ENCODE results near the gene PIAS4.

Gene PIAS4

GRCh38 chr19:4023600-4024398 lies 16.3 kb downstream of the PIAS4 start:
- DNase-seq (ENCODE audit: low spot score), result no peak

- DNase-seq (ENCODE audit: low spot score), result no peak
Observed at GRCh38 chr19:4025317-4025716, 17.8 kb downstream of the PIAS4 start.

- DNase-seq (ENCODE audit: low spot score), result no peak
Observed at GRCh38 chr19:4027146-4027545, 19.6 kb downstream of the PIAS4 start.

GRCh38 chr19:4028334-4029246 lies 21.1 kb downstream of the PIAS4 start:
- DNase-seq (ENCODE audit: low spot score), result no peak

- DNase-seq (ENCODE audit: low spot score), result no peak
Observed at GRCh38 chr19:4029247-4029614, 21.7 kb downstream of the PIAS4 start.

GRCh38 chr19:4030552-4030951 lies 23.0 kb downstream of the PIAS4 start:
- DNase-seq (ENCODE audit: low spot score), result no peak

- no peak for DNase-seq (ENCODE audit: low spot score)
Observed at GRCh38 chr19:4030981-4031380, 23.4 kb downstream of the PIAS4 start.

- no peak for DNase-seq (ENCODE audit: low spot score)
Observed at GRCh38 chr19:4031420-4031819, 23.9 kb downstream of the PIAS4 start.

GRCh38 chr19:4032436-4032835 lies 24.9 kb downstream of the PIAS4 start:
- no peak for DNase-seq (ENCODE audit: low spot score)

- no peak for DNase-seq (ENCODE audit: low spot score)
Observed at GRCh38 chr19:4033028-4033956, 25.8 kb downstream of the PIAS4 start.

GRCh38 chr19:4034048-4035017 lies 26.8 kb downstream of the PIAS4 start:
- no peak for DNase-seq (ENCODE audit: low spot score)

GRCh38 chr19:4035018-4035566 lies 27.6 kb downstream of the PIAS4 start:
- no peak for DNase-seq (ENCODE audit: low spot score)

- DNase-seq (ENCODE audit: low spot score), result no peak
Observed at GRCh38 chr19:4035582-4035981, 28.0 kb downstream of the PIAS4 start.

- no peak for DNase-seq (ENCODE audit: low spot score)
Observed at GRCh38 chr19:4036576-4037300, 29.2 kb downstream of the PIAS4 start.

- DNase-seq (ENCODE audit: low spot score), result no peak
Observed at GRCh38 chr19:4037301-4037949, 29.9 kb downstream of the PIAS4 start.

GRCh38 chr19:4038057-4038456 lies 30.5 kb downstream of the PIAS4 start:
- DNase-seq (ENCODE audit: low spot score), result no peak

GRCh38 chr19:4038661-4039423 lies 31.3 kb downstream of the PIAS4 start:
- DNase-seq (ENCODE audit: low spot score), result no peak

- DNase-seq (ENCODE audit: low spot score), result no peak
Observed at GRCh38 chr19:4042064-4042730, 34.7 kb downstream of the PIAS4 start.

Data from kidney tubule cell (primary cell).